ENCODE data around the gene COQ8A.

DNA sequence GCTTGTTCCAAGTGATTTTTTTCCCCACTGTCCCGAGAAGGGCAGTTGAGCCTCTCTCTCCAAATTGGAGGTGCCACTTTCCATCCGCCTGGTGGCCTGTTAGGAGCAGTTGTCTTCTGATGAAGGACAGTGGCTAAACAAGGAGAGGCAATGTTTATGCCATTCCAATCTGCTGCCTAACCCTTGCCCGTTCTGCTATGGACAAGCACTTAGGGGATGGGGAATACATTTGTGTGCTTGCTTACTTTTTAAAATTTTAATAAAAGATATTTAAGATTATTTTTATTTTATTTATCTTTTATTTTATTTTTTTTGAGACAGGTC lies 12.0 kb downstream of the COQ8A start:
- no peak for TF ChIP-seq YBX1 (IDR thresholded peaks at IDR 0.05)
- no peak for TF ChIP-seq SMARCA5 (IDR thresholded peaks at IDR 0.05)
- TF ChIP-seq, protein P1, sequence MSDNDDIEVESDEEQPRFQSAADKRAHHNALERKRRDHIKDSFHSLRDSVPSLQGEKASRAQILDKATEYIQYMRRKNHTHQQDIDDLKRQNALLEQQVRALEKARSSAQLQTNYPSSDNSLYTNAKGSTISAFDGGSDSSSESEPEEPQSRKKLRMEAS (IDR thresholded peaks at IDR 0.05; ENCODE audit: low read depth, low read length): no peak
- TF ChIP-seq YY1 (IDR thresholded peaks at IDR 0.05; ENCODE audit: low read depth, low read length): no peak
- TF ChIP-seq EZH2 (IDR thresholded peaks at IDR 0.05; ENCODE audit: borderline replicate concordance, control insufficient read depth, low read depth, low read length): no peak
- TF ChIP-seq, protein P2, sequence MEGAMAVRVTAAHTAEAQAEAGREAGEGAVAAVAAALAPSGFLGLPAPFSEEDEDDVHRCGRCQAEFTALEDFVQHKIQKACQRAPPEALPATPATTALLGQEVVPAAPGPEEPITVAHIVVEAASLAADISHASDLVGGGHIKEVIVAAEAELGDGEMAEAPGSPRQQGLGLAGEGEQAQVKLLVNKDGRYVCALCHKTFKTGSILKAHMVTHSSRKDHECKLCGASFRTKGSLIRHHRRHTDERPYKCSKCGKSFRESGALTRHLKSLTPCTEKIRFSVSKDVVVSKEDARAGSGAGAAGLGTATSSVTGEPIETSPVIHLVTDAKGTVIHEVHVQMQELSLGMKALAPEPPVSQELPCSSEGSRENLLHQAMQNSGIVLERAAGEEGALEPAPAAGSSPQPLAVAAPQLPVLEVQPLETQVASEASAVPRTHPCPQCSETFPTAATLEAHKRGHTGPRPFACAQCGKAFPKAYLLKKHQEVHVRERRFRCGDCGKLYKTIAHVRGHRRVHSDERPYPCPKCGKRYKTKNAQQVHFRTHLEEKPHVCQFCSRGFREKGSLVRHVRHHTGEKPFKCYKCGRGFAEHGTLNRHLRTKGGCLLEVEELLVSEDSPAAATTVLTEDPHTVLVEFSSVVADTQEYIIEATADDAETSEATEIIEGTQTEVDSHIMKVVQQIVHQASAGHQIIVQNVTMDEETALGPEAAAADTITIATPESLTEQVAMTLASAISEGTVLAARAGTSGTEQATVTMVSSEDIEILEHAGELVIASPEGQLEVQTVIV (IDR thresholded peaks at IDR 0.05; ENCODE audit: borderline replicate concordance, partially characterized antibody): no peak
- TF ChIP-seq, protein P3, sequence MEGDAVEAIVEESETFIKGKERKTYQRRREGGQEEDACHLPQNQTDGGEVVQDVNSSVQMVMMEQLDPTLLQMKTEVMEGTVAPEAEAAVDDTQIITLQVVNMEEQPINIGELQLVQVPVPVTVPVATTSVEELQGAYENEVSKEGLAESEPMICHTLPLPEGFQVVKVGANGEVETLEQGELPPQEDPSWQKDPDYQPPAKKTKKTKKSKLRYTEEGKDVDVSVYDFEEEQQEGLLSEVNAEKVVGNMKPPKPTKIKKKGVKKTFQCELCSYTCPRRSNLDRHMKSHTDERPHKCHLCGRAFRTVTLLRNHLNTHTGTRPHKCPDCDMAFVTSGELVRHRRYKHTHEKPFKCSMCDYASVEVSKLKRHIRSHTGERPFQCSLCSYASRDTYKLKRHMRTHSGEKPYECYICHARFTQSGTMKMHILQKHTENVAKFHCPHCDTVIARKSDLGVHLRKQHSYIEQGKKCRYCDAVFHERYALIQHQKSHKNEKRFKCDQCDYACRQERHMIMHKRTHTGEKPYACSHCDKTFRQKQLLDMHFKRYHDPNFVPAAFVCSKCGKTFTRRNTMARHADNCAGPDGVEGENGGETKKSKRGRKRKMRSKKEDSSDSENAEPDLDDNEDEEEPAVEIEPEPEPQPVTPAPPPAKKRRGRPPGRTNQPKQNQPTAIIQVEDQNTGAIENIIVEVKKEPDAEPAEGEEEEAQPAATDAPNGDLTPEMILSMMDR (IDR thresholded peaks at IDR 0.05 in 2 of 3, conservative IDR thresholded peaks at IDR 0.05 in 1 of 3; ENCODE audit: control insufficient read depth in 2 of 3, extremely low read depth in 1 of 3, insufficient read depth in 1 of 3, low read depth in 3 of 3, low read length in 3 of 3): no peak
- no peak for TF ChIP-seq ZNF24 (IDR thresholded peaks at IDR 0.05)
- TF ChIP-seq TBL1XR1 (IDR thresholded peaks at IDR 0.05; ENCODE audit: low read depth, low read length): no peak
- no peak for TF ChIP-seq NFIC (IDR thresholded peaks at IDR 0.05; ENCODE audit: low read depth, low read length)
- TF ChIP-seq, protein P4, sequence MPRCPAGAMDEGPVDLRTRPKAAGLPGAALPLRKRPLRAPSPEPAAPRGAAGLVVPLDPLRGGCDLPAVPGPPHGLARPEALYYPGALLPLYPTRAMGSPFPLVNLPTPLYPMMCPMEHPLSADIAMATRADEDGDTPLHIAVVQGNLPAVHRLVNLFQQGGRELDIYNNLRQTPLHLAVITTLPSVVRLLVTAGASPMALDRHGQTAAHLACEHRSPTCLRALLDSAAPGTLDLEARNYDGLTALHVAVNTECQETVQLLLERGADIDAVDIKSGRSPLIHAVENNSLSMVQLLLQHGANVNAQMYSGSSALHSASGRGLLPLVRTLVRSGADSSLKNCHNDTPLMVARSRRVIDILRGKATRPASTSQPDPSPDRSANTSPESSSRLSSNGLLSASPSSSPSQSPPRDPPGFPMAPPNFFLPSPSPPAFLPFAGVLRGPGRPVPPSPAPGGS (IDR thresholded peaks at IDR 0.05; ENCODE audit: borderline replicate concordance, insufficient read depth, low read depth, low read length, poor library complexity, severe bottlenecking): no peak

Data from GM12878 (cell line).